ENCODE results near the gene TRAPPC12.
"Not testable (repeated sequence)": the region's sequence is repeated elsewhere in the genome, so short reads cannot be mapped to it uniquely, and the experiment has no call there.

Gene TRAPPC12

GRCh38 chr2:3379647-3380534 lies at the start of gene TRAPPC12:
TRAPPC12 (plus strand) TSS chr2:3379694; CDS start chr2:3387624, 7,930 bp downstream.
- peak; percentile 93 for DNase-seq

GRCh38 chr2:3332133-3332532 lies 47.4 kb upstream of the TRAPPC12 start:
- DNase-seq, result no peak

GRCh38 chr2:3334392-3335345 lies 44.8 kb upstream of the TRAPPC12 start:
- DNase-seq, result no peak

GRCh38 chr2:3336844-3337243 lies 42.6 kb upstream of the TRAPPC12 start:
- no peak for DNase-seq

- no peak for DNase-seq
Observed at GRCh38 chr2:3338340-3338739, 41.2 kb upstream of the TRAPPC12 start.

GRCh38 chr2:3340144-3340543 lies 39.4 kb upstream of the TRAPPC12 start:
- no peak for DNase-seq

- DNase-seq, result no peak
Observed at GRCh38 chr2:3341336-3341735, 38.2 kb upstream of the TRAPPC12 start.

GRCh38 chr2:3342324-3342723 lies 37.2 kb upstream of the TRAPPC12 start:
- no peak for DNase-seq

GRCh38 chr2:3343012-3343411 lies 36.5 kb upstream of the TRAPPC12 start:
- DNase-seq, result no peak

- DNase-seq, result no peak
Observed at GRCh38 chr2:3344897-3345296, 34.6 kb upstream of the TRAPPC12 start.

- no peak for DNase-seq
Observed at GRCh38 chr2:3345621-3346020, 33.9 kb upstream of the TRAPPC12 start.

GRCh38 chr2:3348767-3349166 lies 30.7 kb upstream of the TRAPPC12 start:
- DNase-seq, result no peak

GRCh38 chr2:3349211-3349693 lies 30.2 kb upstream of the TRAPPC12 start:
- no peak for DNase-seq

GRCh38 chr2:3354986-3355385 lies 24.5 kb upstream of the TRAPPC12 start:
- DNase-seq, result no peak

GRCh38 chr2:3355951-3356569 lies 23.4 kb upstream of the TRAPPC12 start:
- no peak for DNase-seq

- no peak for DNase-seq
Observed at GRCh38 chr2:3356799-3357198, 22.7 kb upstream of the TRAPPC12 start.

- not testable (repeated sequence) for DNase-seq
Observed at GRCh38 chr2:3357446-3357845, 22.0 kb upstream of the TRAPPC12 start.

GRCh38 chr2:3357926-3358325 lies 21.6 kb upstream of the TRAPPC12 start:
- DNase-seq, result no peak

GRCh38 chr2:3361518-3362389 lies 17.7 kb upstream of the TRAPPC12 start:
- no peak for DNase-seq

GRCh38 chr2:3365219-3365618 lies 14.3 kb upstream of the TRAPPC12 start:
- no peak for DNase-seq

- no peak for DNase-seq
Observed at GRCh38 chr2:3368261-3368722, 11.2 kb upstream of the TRAPPC12 start.

Data from activated T-cell treated with anti-CD3 and anti-CD28 coated beads, Interleukin-2, amount 50 U/mL, for 1 hour (primary cell).